ENCODE data around the gene ENOX1. TPM values are rescaled to one million over a fixed set of nuclear protein-coding genes. Genes with fewer than 3 reads are reported as not detected.
A peak's percentile ranks its signal among the peaks of the same experiment; 100 is the strongest.
"Not testable (repeated sequence)": the region's sequence is repeated elsewhere in the genome, so short reads cannot be mapped to it uniquely, and the experiment has no call there.

The ENOX1 gene
- polyA plus RNA-seq, 12 donors, result 8.0 to 13.5 (median 10.3) TPM; not detected in 1

DNA sequence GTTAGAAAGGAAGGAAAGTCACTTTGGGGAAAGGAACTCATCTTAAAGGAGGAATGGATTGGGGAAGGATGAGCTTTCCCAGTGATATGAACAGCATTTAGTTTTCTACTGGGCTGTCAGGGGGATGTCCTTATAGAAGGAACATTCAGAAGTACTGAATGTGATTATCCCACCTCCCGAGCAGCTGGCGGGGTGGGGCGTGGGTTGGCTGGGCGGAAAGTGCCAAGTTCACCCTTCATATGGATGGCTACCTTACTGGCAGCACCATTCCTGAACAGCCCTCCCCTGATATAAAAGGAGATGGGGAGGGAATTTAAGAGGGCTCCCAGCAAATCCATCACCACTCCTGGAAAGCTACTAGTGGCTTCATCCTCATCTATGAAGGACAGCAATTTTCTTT lies 572.6 kb downstream of the ENOX1 start:
- no peak for DNase-seq

DNA sequence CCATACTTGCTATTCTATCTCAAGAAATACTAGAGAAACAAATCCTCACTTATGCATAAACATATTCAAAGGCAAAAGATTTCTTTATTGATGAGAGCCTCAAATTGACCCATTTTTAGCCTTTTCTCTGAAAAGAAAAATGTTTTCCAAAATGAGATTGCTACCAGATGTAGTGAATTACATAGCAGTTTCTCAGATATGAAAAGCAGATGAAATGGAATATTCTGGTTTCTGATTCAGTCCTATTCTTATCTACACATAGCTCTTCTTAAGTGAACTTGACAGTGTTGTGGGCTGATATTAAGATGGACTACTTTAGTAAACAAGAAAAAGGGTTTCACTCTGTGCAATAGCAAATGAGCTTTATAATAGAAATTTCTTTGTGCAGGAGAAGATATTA lies 579.9 kb downstream of the ENOX1 start:
- DNase-seq, result no peak

DNA sequence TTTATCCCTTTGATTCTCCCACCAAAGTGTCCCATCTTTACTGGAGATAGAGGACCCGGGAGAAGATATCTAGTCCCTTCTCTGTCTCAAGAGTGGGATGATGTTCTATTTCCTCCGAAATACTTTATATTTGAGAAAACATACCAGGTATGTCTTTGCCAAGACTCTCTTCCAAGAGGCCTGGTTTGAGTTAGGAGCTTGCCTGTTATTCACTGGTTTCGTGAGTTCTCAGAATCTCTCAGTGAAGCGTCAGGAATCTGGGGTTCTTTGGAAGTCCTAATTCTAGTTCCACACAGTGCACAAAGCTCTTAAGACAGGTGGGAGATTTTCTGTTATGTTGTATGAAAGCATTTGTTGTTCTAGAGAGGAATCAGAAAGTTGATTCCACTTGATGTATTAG lies 581.4 kb downstream of the ENOX1 start:
- DNase-seq, result peak; percentile 25

DNA sequence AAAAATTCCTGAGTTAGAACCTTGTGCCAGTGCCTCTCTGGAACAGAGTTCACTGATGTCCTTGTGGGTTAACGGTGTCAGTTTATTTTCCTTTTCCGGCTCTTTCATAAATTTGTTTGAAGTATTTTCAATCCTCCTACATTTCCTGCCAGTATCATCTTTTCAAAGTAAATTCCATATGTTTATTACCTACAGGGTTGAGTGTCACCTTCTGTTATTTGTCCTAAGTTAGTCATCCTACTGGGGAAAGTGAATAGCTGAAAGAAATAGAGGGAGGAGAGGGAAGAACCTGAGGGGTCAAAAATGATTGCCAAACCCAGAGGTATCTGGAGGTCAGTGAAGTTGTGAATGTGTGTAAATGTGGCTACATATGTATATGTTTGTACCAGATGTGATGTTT lies 582.2 kb downstream of the ENOX1 start:
- no peak for DNase-seq

DNA sequence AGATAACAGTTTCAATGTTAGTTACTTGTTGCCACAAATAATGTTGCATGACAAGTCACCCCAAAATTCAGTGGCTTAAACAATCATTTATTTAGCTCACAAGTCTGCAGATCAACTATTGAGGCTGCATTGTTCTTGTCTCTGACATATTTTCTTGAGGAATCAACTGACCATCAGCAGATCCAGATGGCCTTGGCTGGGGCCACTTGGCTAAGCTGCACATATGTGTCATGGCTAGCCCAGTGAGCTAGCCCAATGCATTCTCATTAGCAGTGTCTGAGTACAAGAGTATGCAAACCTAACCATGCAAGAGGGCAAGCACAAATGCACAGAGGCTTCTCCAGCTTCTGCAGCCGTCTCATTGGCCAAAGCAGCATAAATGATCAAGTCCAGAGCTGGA lies 583.0 kb downstream of the ENOX1 start:
- DNase-seq, result no peak

DNA sequence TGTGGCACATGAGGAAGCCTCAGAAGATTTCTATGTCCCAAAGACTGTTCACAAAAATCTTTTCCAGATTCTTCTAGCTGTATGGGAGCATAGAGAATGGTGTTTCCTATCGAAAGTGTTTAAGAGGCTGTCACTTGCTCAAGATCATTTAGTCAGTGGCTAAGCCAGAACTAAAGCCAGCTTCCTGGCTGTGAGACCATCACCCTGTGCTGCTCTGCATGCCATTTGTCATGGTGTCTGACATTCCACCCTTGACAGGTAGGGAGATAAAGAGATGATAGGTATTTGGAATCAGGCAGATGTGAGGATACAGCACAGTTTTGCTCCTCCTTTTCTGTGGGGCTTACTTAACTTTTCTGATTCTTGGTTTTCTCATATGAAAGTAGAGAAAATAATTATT lies 586.0 kb downstream of the ENOX1 start:
- no peak for DNase-seq

DNA sequence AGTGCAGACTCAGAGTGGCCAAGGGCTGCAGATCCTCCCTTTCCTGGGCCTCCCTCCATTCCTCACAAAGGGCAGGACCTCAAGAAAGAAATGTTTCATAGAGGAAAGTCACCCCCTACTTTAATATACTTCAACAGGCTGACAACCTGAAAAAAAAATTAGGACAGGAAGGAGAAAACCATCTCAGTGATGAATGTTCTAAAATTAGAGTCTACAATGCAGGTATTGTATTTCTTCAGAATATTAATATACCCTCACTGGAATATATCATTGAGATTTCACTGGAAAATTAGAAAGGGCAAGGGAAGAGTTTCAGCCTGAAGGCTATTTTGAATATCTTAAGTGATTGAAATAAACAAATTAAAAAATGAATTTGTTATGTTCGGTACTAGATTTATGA lies 586.5 kb downstream of the ENOX1 start:
- no peak for DNase-seq

DNA sequence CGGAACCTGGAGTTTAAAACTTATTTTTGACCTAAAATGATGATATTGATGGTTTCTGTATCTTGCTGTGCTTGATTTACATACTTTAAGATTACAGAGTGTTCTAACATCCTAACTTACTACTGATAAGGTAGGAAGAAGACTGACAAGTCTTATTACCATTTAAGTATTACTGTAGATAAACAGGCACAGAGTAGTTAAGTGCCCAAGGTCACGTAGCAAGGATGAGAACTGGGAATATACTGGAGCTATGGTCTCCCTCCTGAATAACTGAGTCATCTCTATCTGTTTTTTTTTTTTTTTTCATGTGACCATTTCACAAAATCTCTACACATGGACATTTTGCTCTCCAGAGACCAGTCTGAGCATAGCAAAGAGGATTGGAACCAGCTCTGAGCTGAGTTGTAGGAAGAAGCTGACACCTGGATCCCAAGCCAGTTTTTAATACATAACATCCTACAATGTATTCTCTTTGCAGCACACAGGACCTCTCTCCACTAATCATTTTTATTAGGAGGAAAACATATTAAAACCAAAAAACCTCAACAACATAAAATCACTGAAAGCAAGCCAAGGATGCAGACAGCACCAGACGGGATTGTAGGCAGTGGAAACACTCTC lies 589.9 kb downstream of the ENOX1 start:
- DNase-seq, result peak; percentile 22

DNA sequence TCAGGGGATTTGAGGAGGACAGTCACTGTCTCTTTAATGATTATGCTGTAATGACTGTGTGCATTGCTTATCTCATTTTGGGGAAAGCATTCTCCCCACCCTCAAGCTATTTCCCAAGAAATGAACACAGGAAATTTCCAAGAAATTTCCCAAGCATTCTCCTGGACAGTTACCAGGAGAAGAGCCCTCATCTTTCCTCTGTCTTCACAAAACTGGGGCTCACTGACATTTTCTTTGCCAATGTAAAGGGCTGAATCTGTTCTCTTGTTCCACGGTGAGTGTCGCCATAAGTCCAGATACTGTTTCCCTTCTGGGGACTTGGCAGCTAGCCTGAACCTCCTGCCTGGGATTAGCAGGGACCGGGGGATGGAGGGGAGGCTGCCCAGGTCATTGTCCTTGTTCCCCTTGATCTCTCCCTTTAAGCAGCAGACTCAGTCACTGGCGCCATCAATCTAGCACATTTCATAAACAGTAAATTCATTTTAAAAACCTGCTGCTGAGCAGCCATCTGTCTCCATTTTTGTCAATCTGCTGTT lies 590.6 kb downstream of the ENOX1 start:
- DNase-seq, result peak; percentile 66

DNA sequence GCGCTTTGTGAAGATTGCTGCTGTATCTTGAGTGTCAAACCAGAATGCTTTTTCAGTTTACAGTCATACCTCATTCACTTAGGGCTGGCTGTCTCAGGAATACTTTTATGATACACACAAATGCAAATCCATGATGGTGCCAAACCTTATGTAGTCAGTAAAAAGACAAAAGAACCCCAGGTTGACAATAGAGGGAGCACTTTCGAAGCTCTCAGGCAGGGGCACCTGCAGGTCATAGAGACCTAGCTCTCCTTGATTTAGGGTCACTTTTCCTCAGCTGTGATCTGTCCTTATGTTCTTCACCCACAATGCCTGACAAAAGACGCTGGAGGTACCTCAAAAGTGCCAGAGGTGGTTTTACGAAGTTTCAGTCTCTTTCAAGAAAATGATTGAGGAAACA lies 591.2 kb downstream of the ENOX1 start:
- DNase-seq, result no peak

DNA sequence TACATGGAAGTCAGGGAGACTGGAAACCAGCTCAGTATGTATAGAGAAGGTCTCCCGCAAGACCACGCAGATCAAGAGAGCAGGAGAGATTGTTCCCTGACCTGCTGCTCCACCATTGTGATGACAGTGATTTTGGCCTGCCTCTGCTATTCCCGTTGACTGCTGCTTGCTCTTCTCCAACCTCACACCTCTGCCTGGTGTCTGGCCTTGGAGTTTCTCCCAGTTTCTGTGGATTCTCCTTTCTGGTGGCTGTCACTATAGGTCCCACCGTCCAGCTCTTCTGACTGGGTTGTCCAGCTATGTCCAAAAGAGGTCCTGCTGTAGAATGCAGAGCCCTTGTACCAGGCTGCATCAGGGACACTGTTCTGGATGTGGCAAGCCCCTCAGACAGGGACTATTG lies 591.7 kb downstream of the ENOX1 start:
- DNase-seq, result no peak

DNA sequence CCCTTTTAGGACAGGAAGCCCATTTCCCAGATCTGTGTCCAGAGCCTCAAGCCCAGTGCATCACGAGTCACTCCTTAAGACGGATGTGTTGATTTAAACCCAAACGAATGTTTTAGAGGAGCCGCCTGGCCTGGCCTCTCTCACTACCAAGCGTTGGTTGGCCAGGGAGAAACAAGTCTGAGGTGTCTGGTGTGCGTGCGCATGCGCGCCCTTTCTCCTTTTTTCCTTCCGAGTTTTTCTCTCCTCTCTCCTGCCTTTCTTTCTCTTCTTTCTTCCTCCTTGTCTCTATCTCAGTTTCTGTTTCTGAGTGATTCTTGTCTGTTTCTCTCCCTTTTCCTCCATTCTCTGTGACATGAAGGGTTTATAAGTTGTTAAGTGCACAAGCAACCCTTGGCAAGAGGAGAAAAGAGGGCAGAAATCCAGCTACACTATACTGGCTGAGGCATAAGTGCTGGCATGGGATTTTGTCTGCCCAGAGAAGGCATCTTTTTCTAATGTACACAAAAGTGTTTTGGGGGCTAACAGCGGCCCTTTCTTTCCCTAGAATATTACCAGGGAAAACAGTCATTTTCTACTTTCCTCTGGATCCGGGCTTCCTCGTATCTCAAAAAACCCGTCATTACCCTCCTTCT lies 592.9 kb downstream of the ENOX1 start:
- DNase-seq, result no peak

DNA sequence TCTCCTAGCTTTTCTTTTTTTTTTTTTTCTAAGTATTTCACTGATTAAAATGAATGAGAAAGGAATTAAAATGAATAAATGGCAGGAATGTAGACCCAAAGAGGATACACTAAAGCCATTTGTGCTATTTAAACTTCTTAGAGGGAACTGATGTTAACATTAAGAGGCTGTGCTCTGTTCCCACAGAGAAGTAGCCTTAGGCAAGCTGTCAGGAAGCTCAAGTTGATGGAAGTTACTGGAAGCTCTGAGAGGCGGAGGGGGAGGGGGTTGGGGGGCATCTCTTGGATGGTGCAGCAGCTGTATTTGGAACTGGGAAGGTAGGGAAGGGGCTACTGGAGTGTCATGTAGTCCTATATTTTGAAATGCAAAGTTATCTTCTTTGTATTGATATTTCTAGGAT lies 595.2 kb downstream of the ENOX1 start:
- DNase-seq, result no peak

DNA sequence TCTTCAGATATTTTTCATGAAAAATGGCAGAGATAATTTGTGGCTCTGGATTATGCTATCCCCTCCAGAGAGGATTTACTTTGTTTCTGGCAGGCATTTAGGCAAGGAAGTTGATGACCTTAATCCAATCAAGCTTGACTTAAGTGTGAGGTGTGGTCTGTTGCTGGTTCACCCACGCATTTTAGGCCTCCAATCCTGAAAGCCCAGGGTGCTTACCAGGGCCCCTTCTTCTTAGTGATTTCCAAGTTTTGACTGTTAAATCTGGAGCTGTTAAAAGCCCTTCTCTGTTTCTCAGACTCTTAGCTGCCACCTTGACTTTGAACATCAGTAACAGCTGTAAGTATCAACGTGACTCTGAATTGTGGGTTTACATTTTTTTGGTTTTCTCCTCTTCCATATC lies 601.5 kb downstream of the ENOX1 start:
- no peak for DNase-seq

DNA sequence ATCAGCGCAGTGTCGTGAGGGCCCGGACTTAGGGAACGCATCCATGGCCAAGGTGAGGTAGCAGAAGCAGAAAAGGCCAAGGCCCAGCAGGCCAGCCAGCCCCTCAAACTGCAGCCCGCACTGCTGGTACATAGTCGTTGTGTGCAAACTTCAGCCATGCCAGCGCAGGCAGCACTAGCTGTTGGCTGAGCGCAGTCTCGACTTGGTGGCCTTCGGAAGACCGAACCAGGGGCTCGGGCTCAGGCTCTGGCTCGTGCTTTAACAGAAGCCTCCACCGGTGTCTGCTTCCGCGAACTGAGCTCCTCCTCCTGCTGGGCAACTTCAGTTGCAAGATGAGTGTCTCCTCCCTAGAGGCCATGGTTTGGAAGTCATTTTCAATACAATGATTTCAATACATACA lies 605.9 kb downstream of the ENOX1 start:
- DNase-seq, result no peak

DNA sequence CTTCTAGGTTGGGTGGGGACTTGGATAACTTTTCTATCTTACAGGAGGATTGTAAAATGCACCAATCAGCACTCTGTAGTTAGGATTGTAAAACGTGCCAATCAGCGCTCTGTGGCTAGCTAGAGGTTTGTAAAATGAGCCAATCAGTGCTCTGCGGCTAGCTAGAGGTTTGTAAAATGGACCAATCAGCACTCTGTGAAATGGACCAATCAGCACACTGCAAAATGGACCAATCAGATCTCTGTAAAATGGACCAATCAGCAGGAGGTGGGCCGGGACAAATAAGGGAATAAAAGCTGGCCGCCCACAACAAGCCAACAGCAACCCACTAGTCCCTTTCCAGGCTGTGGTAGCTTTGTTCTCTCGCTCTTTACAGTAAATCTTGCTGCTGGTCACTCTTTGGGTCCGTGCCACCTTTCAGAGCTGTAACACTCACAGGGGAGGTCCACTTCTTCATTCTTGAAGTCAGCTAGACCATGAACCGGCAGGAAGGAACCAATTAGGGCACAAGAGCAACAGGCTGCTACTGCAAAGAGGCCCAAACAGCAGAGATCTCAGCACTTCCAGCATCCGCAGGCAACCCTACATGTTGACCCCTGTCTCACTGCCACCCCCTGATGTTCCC lies 606.6 kb downstream of the ENOX1 start:
- no peak for DNase-seq

DNA sequence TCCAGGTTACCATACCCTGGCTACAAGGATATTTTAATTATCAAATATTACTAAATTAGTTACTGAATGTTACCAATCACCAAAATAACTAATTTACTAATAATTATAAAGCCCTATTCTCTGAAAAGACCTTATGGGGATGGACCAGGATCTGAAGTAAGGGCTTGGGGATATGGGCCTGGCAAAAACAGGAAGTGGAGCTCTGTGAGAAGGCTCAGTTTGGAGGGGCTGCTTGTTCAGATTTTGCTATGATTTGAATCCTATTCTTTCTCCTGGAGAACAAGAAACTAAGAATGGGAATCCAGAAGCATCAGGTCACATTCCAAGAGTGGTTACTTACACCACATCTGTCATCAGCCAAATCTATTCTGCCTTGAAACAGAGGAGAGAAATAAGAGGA lies 615.3 kb downstream of the ENOX1 start:
- no peak for DNase-seq

DNA sequence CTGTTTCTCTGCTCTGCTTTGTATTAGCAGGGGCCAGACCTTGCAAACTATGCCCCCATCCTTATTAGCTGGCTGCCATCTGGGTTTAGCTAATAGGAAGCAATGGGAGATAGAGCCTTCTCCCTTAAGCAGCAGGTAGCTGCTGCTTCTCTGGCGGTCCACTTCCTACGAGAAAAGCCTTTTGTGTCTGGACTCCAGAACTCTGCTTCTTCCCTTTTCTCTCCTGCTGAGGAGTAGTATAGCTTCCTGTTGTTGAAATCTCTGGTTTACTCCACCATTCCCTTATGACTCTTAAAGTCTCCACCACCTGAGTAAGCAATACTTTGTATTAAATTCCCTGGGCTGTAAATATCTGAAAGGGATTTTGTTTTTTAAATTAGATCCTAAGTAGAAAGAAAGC lies 616.3 kb downstream of the ENOX1 start:
- no peak for DNase-seq

DNA sequence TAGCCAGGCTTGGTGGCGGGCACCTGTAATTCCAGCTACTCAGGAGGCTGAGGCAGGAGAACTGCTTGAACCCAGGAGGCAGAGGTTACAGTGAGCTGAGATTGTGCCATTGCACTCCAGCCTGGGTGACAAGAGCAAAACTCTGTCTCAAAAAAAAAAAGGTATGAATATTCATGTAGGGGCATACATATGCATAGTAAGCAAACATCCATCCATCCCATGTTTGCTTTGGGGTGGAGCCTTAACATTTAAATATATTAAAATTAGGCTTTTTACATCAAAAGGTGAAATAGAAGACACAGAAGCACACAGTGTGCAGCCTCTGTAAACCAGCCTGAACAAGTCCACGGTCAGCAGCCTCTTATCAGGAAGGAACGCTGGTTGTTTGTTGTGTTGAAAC lies 618.3 kb downstream of the ENOX1 start:
- DNase-seq, result not testable (repeated sequence)

DNA sequence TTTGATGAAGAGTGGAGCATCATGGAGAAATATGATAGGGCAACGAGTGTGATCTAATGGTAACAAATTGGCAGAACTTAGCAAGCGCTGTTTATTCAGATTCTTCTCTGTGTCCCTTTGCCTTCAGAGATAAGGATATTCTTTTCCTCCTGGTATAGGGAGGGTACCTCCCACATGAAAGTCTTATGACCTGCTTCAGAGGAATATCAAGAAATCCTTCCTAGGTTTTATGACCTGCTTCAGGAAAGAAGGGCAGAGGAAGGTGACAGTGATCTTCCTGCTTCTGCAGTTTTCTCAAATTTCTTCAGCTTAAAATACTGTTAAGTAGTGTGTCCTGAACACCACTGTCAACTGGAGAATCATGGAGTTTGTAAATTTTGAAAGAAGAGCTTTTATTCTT lies 619.0 kb downstream of the ENOX1 start:
- DNase-seq, result no peak

DNA sequence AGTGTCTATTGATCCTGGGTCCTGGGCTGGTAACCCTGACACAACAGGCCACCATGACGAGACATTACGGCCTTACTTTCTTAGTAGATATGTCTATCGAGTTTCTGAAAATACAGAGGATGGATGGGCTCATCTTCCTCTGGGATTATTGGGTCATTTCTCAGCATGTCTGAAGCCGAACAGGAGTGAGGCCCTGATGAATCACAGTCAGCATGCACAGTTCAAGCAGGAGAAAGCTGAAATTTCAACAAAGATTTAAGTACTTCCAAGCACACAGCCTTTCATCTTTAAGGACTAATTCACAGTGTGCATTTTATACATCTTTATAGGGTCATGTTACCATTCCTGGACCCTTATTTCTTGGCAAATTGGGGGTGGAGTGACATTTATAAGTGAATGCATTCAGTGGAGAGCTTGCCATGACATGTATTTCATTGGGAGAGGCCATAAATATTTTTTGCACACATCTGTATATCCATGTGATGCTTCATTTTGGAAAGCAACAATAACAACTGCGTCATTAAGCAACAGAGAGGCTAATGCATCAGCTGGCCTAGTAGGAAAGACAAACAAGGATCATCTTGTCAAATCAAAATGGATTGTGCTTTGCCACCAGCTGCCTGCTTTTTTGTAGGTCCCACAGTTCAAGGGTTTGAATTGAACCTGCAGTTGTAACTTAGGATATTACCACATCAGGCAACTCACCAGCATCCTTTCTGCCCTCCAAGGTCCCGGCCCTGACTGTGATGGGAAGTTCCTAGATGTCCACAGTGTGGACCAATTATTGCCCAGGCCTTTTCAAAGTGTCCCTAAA lies 619.9 kb downstream of the ENOX1 start:
- no peak for DNase-seq

Measured in muscle of arm (tissue), 12 donors.